ENCODE measurements around the gene ARL14EPL. TPM values are rescaled to one million over a fixed set of nuclear protein-coding genes. Genes with fewer than 3 reads are reported as not detected.
"Not testable (repeated sequence)": the region's sequence is repeated elsewhere in the genome, so short reads cannot be mapped to it uniquely, and the experiment has no call there.

The ARL14EPL gene
- total RNA-seq, 2 experiments from 2014 or later, result not detected

- ChIA-PET POLR2A (no interaction called here), CTCF (no interaction called here)
- Mint-ChIP-seq H3K36me3 (peaks cover 40% of the 10 kb centered on the region), H3K9me3 (no peaks in the 10 kb centered on the region), H3K27ac (no peak overlapping the region), H3K27me3 (no peaks in the 10 kb centered on the region), H3K4me1 (ENCODE audit: low read depth) (peaks cover 9% of the 10 kb centered on the region), H3K4me3 (no peak overlapping the region)
- no peak for DNase-seq
- intact Hi-C loops (cut with micrococcal nuclease), result no loop called here
Observed at GRCh38 chr5:116091416-116091815, 59.1 kb downstream of the ARL14EPL start.

- intact Hi-C loops (cut with micrococcal nuclease), result no loop called here
- H3K27ac Mint-ChIP-seq, result no peak overlapping the region
- H3K4me1 Mint-ChIP-seq (ENCODE audit: low read depth), result no peaks in the 10 kb centered on the region
- H3K9me3 Mint-ChIP-seq, result no peaks in the 10 kb centered on the region
- no peak overlapping the region for H3K4me3 Mint-ChIP-seq
- no peaks in the 10 kb centered on the region for H3K27me3 Mint-ChIP-seq
- DNase-seq, result no peak
- CTCF ChIA-PET, result no interaction called here
- POLR2A ChIA-PET, result no interaction called here
- H3K36me3 Mint-ChIP-seq, result peaks cover 54% of the 10 kb centered on the region
Observed at GRCh38 chr5:116097301-116097700, 65.0 kb downstream of the ARL14EPL start.

GRCh38 chr5:116098998-116099397, 66.7 kb downstream of the ARL14EPL start:
- CTCF ChIA-PET, result no interaction called here
- H3K4me1 Mint-ChIP-seq (ENCODE audit: low read depth), result peaks cover 2% of the 10 kb centered on the region
- peaks cover 53% of the 10 kb centered on the region for H3K36me3 Mint-ChIP-seq
- no peak for DNase-seq
- H3K27ac Mint-ChIP-seq, result no peak overlapping the region
- peaks cover 5% of the 10 kb centered on the region for H3K9me3 Mint-ChIP-seq
- no peaks in the 10 kb centered on the region for H3K27me3 Mint-ChIP-seq
- POLR2A ChIA-PET, result no interaction called here
- intact Hi-C loops (cut with micrococcal nuclease), result no loop called here
- H3K4me3 Mint-ChIP-seq, result no peak overlapping the region

GRCh38 chr5:116104941-116105340, 72.7 kb downstream of the ARL14EPL start:
- peaks cover 18% of the 10 kb centered on the region for H3K9me3 Mint-ChIP-seq

More at GRCh38 chr5:116104941-116105340, 72.7 kb downstream of the ARL14EPL start:
- H3K4me1 Mint-ChIP-seq (ENCODE audit: low read depth); H3K27ac Mint-ChIP-seq; POLR2A ChIA-PET; CTCF ChIA-PET; H3K4me3 Mint-ChIP-seq; H3K27me3 Mint-ChIP-seq; intact Hi-C loops (cut with micrococcal nuclease); DNase-seq: not testable (repeated sequence)
- peaks cover 78% of the 10 kb centered on the region for H3K36me3 Mint-ChIP-seq

Other genes with a start within 250 kb of the ARL14EPL start
- gene CDO1, start 215.8 kb upstream of the ARL14EPL start, total RNA-seq, result under 1 TPM; 0.31 to 0.34 TPM
- 10 to 100 TPM; 40.6 to 41.9 TPM for gene ATG12, start 190.9 kb upstream of the ARL14EPL start, total RNA-seq
- gene AP3S1, start 190.5 kb upstream of the ARL14EPL start, total RNA-seq, result 10 to 100 TPM; 85.7 to 87.6 TPM
- gene LVRN, start 70.0 kb upstream of the ARL14EPL start, total RNA-seq, result under 1 TPM in 1 of 2 experiments, not detected in 1; 0.10 TPM
- gene COMMD10, start 52.6 kb downstream of the ARL14EPL start, total RNA-seq, result 10 to 100 TPM; 22.1 to 24.3 TPM